GM12878 (cell line): ENCODE data around the gene MAPKBP1. TPM values are rescaled to one million over a fixed set of nuclear protein-coding genes. Genes with fewer than 3 reads are reported as not detected.

Experiments used
- ATAC-seq: fragments of 200-7000 bp; cut with Tn5 transposase; 3 replicates; pipeline ENCODE4 v1.9.1; 2020; ENCODE audit warnings: mild to moderate bottlenecking, moderate library complexity
- BruUV-seq: library from RNA; stranded (reverse); fragments of 400-500 nt; replicated peaks from 2 replicates; lab custom pipeline; 2021; lab: Mats Ljungman, UMichigan
- CTCF ChIA-PET: fragments of 300-600 bp; sonication (Branson Sonifier 250); formaldehyde crosslinking; extraction: SDS; loops from one replicate; lab custom pipeline; 2021; ENCODE audit warnings: inconsistent platforms; lab: Yijun Ruan, JAX
- POLR2A ChIA-PET: fragments of 350-600 bp; formaldehyde crosslinking; extraction: SDS; loops from one replicate; lab custom pipeline; 2021; ENCODE audit warnings: inconsistent platforms; lab: Charles Lee
- RAD21 ChIA-PET: fragments of 300-600 bp; sonication (Branson Sonifier 250); formaldehyde crosslinking; loops from one replicate; lab custom pipeline; 2023; ENCODE audit warnings: antibody characterized with exemption; ENCODE audit not compliant: unreplicated experiment; lab: Charles Lee
- SMC1A ChIA-PET: fragments of 300-600 bp; sonication (Branson Sonifier 250); formaldehyde crosslinking; loops from one replicate; lab custom pipeline; 2023; ENCODE audit not compliant: unreplicated experiment, uncharacterized antibody; lab: Charles Lee
- DNase-seq: peaks from one replicate; pipeline ENCODE4 v3.0.0-alpha.2; 2011; ENCODE audit warnings: low read depth, low spot score
- FAIRE-seq: peaks from 3 replicates; lab custom pipeline; 2011; peaks lifted over from hg19 to GRCh38; lab: Jason Lieb, UNC
- H2AFZ ChIP-seq: 2 replicates; pipeline ENCODE4 v1.6.0; 2011; ENCODE audit warnings: low read depth, low read length, control low read depth; ENCODE audit not compliant: control insufficient read depth
- H3K27ac ChIP-seq: 2 replicates; pipeline ENCODE4 v1.5.1; 2011; ENCODE audit warnings: control low read depth; ENCODE audit not compliant: control insufficient read depth, insufficient read depth
- H3K27me3 ChIP-seq, 2 experiments: replicated peaks in 1 of 2; 2 replicates each; pipeline versions ENCODE4 v1.6.0 to v1.6.1; 2011; ENCODE audit warnings: low read length in 1 of 2; ENCODE audit not compliant: control insufficient read depth in 2 of 2, insufficient read depth in 2 of 2
- H3K36me3 ChIP-seq, 2 experiments: 2 replicates each; pipeline ENCODE4 v1.5.1; 2011; ENCODE audit warnings: low read length in 1 of 2; ENCODE audit not compliant: control insufficient read depth in 2 of 2, insufficient read depth in 2 of 2
- H3K4me1 ChIP-seq: 2 replicates; pipeline ENCODE4 v1.6.1; 2011; ENCODE audit warnings: mild to moderate bottlenecking, low read length, moderate library complexity, mixed read lengths; ENCODE audit not compliant: control insufficient read depth, insufficient read depth
- H3K4me2 ChIP-seq: 2 replicates; pipeline ENCODE4 v1.6.0; 2011; ENCODE audit warnings: control low read depth; ENCODE audit not compliant: control insufficient read depth, insufficient read depth
- H3K4me3 ChIP-seq: fragments of 200-600 bp; sonication (generic); 2 replicates; pipeline ENCODE4 v1.5.1; 2016
- H3K79me2 ChIP-seq: 2 replicates; pipeline ENCODE4 v1.6.0; 2011; ENCODE audit warnings: low read length; ENCODE audit not compliant: control insufficient read depth, insufficient read depth
- H3K9ac ChIP-seq: 2 replicates; pipeline ENCODE4 v1.8.0; 2011; ENCODE audit warnings: low read length, control low read depth, mixed read lengths; ENCODE audit not compliant: control insufficient read depth, insufficient read depth
- H3K9me3 ChIP-seq: replicated peaks from 3 replicates; pipeline ENCODE4 v1.5.1; 2011; ENCODE audit warnings: mild to moderate bottlenecking, low read length; ENCODE audit not compliant: control insufficient read depth, insufficient read depth
- H4K20me1 ChIP-seq: 2 replicates; pipeline ENCODE4 v1.6.0; 2011; ENCODE audit not compliant: control insufficient read depth, insufficient read depth
- ATF7 ChIP-seq: fragments of 450-650 bp; IDR thresholded peaks from 2 replicates; pipeline ENCODE4 v1.6.1; 2016; ENCODE audit warnings: low read depth, mild to moderate bottlenecking
- CREB1 ChIP-seq: IDR thresholded peaks from 2 replicates; pipeline ENCODE4 v1.6.1; 2012; ENCODE audit warnings: low read depth, mild to moderate bottlenecking, inconsistent platforms
- GABPA ChIP-seq: IDR thresholded peaks from 2 replicates; pipeline ENCODE4 v1.6.1; 2014; ENCODE audit warnings: antibody characterized with exemption, low read depth, mild to moderate bottlenecking, inconsistent platforms
- HDAC2 ChIP-seq: fragments of 200-600 bp; sonication (generic); IDR thresholded peaks from 2 replicates; pipeline ENCODE4 v1.6.1; 2017
- RCOR1 ChIP-seq: conservative IDR thresholded peaks from 2 replicates; pipeline ENCODE4 v1.6.1; 2012; ENCODE audit warnings: low read depth, low read length, improper control_type of control experiment
- RUNX3 ChIP-seq: IDR thresholded peaks from 2 replicates; pipeline ENCODE4 v1.6.1; 2012; ENCODE audit warnings: low read length, inconsistent platforms
- WGBS: methylation state at CpG from one replicate; pipeline ENCODE4 v1.1.6; 2016; ENCODE audit warnings: low lambda C conversion rate; ENCODE audit not compliant: insufficient replicate concordance, insufficient coverage; ENCODE audit errors: missing lambda C conversion rate; 5-methylcytosine and 5-hydroxymethylcytosine counted together
- in situ Hi-C: fragments of 300-500 bp; cut with MboI; formaldehyde crosslinking; loops from 9 replicates; pipeline ENCODE4 v1.14.3; 2018; ENCODE audit warnings: mixed read lengths
- intact Hi-C: fragments of 100-400 bp; cut with micrococcal nuclease; formaldehyde crosslinking; loops from one replicate; pipeline ENCODE4 v1.14.2; 2022; ENCODE audit not compliant: unreplicated experiment
- polyA plus RNA-seq, 11 experiments: library from polyadenylated mRNA; depleted of rRNA in 4 of 11; unstranded in 6 of 11; stranded (reverse) in 5 of 11; fragments of >200 nt; fragmentation: Nextera tagmentation in 4 of 11; fragmentation: Illumina TruSeq in 1 of 11; extraction: Ambion mirVana in 4 of 11; extraction: Trizol in 1 of 11; gene quantifications; 1 replicate in 1 of 11; 2 replicates in 10 of 11; pipeline versions ENCODE4 v1.2.1 to v1.2.3, GENCODE V29; 2011 to 2016; ENCODE audit warnings: inconsistent platforms in 2 of 11, missing spikeins in 2 of 11, low read depth in 1 of 11
- total RNA-seq, 4 experiments: library from RNA; depleted of rRNA in 3 of 4; stranded (reverse); fragments of >200 nt in 3 of 4; fragmentation: Illumina TruSeq in 1 of 4; extraction: Trizol in 1 of 4; gene quantifications; 2 replicates each; pipeline versions ENCODE4 v1.2.1 to v1.2.3, GENCODE V29; 2013 to 2021
- TF ChIP-seq, protein P1 (sequence below): fragments of 150-350 bp; IDR thresholded peaks from 2 replicates; pipeline ENCODE4 v1.6.1; 2014; ENCODE audit warnings: mild to moderate bottlenecking, low read depth, low read length
- TF ChIP-seq, protein P2 (sequence below): fragments of 450-650 bp; IDR thresholded peaks from 2 replicates; pipeline ENCODE4 v1.6.1; 2017; ENCODE audit warnings: borderline replicate concordance

The MAPKBP1 gene
- total and polyA plus RNA-seq, 10 of the 15 experiments (the other 5 are each of a cell fraction or from before 2014, with no cell fraction given): 0.44 to 19.0 (median 7.3) TPM

DNA sequence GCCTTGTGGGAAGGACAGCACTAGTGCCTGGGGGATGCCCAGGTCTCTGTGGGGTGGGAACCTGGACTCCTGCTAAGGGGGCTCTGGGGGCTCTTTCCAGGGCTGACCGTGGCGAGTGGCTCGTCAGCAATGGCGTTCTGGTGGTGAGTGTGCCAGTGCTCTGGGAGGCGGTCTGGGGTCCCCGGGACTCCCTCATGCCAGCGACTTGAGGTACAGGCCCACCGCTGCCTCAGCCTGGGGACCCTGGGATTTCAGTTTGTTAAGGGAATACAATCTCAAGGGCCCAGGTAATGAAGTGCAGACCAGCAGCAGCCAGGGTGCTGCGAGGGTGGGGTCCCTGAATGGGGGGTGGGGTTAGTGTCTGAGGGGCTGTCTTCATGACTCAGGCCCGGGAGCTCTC, 66.8 kb downstream of the MAPKBP1 start:
- Histone ChIP-seq H3K36me3 (no peaks in the 10 kb centered on the region), H3K4me1 (no peaks in the 10 kb centered on the region), H3K9ac (no peak overlapping the region), H3K79me2 (no peaks in the 10 kb centered on the region), H2AFZ (no peak overlapping the region), H3K27me3 (no peaks in the 10 kb centered on the region), H3K9me3 (no peaks in the 10 kb centered on the region), H3K4me2 (no peak overlapping the region), H3K4me3 (no peak overlapping the region), H4K20me1 (no peaks in the 10 kb centered on the region), H3K27ac (no peak overlapping the region)
- 74% methylated on average over 10 of the region's 10 CpGs for WGBS
- DNase-seq: no peak
- ChIA-PET RAD21 (no interaction called here), POLR2A (no interaction called here), CTCF (no interaction called here), SMC1A (no interaction called here)
- BruUV-seq: no TSS peak
- intact Hi-C loops (no loop called here), in situ Hi-C loops (no loop called here)
- FAIRE-seq: no peak
- TF ChIP-seq GABPA: no peak
- no peak for TF ChIP-seq CREB1
- no peak for TF ChIP-seq HDAC2
- TF ChIP-seq, protein P1, sequence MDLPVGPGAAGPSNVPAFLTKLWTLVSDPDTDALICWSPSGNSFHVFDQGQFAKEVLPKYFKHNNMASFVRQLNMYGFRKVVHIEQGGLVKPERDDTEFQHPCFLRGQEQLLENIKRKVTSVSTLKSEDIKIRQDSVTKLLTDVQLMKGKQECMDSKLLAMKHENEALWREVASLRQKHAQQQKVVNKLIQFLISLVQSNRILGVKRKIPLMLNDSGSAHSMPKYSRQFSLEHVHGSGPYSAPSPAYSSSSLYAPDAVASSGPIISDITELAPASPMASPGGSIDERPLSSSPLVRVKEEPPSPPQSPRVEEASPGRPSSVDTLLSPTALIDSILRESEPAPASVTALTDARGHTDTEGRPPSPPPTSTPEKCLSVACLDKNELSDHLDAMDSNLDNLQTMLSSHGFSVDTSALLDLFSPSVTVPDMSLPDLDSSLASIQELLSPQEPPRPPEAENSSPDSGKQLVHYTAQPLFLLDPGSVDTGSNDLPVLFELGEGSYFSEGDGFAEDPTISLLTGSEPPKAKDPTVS: no peak
- TF ChIP-seq, protein P2, sequence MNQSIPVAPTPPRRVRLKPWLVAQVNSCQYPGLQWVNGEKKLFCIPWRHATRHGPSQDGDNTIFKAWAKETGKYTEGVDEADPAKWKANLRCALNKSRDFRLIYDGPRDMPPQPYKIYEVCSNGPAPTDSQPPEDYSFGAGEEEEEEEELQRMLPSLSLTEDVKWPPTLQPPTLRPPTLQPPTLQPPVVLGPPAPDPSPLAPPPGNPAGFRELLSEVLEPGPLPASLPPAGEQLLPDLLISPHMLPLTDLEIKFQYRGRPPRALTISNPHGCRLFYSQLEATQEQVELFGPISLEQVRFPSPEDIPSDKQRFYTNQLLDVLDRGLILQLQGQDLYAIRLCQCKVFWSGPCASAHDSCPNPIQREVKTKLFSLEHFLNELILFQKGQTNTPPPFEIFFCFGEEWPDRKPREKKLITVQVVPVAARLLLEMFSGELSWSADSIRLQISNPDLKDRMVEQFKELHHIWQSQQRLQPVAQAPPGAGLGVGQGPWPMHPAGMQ: no peak
- TF ChIP-seq ATF7: no peak
- TF ChIP-seq RUNX3: no peak
- TF ChIP-seq RCOR1: no peak
- ATAC-seq: no peak
